Endothelial cell of umbilical vein (primary cell): ENCODE data around the gene DGCR8. TPM values are rescaled to one million over a fixed set of nuclear protein-coding genes. Genes with fewer than 3 reads are reported as not detected.

Experiments used
- BruUV-seq: library from RNA; stranded (reverse); fragments of 400-500 nt; replicated peaks from 2 replicates; lab custom pipeline; 2021; lab: Mats Ljungman, UMichigan
- CTCF ChIA-PET: fragments of 300-600, 350-600 bp; sonication (Branson Sonifier 250); formaldehyde crosslinking; loops from one replicate; lab custom pipeline; 2021; ENCODE audit warnings: antibody characterized with exemption, inconsistent platforms; lab: Charles Lee
- POLR2A ChIA-PET: fragments of 300-600, 350-600 bp; sonication (Branson Sonifier 250); formaldehyde crosslinking; loops from one replicate; lab custom pipeline; 2021; ENCODE audit warnings: antibody characterized with exemption, inconsistent platforms; lab: Charles Lee
- DNase-seq: peaks from one replicate; pipeline ENCODE4 v3.0.0-alpha.2; 2011; ENCODE audit warnings: low read depth, low spot score
- FAIRE-seq: peaks from 2 replicates; lab custom pipeline; 2011; peaks lifted over from hg19 to GRCh38; lab: Jason Lieb, UNC
- H2AFZ ChIP-seq: 2 replicates; pipeline ENCODE4 v1.6.0; 2012; ENCODE audit warnings: low read depth, low read length, control low read depth, inconsistent platforms
- H3K27ac ChIP-seq: 2 replicates; pipeline ENCODE4 v1.5.1; 2011; ENCODE audit warnings: low read depth, mild to moderate bottlenecking, control low read depth, low read length, moderate library complexity; ENCODE audit not compliant: insufficient read depth
- H3K27me3 ChIP-seq, 2 experiments: 2 replicates each; pipeline versions ENCODE4 v1.6.0 to v1.6.1; 2011; ENCODE audit warnings: low read length in 2 of 2, mixed read lengths in 1 of 2; ENCODE audit not compliant: control insufficient read depth in 2 of 2, insufficient read depth in 2 of 2
- H3K36me3 ChIP-seq, 2 experiments: 2 replicates in 1 of 2; 3 replicates in 1 of 2; pipeline ENCODE4 v1.5.1; 2011; ENCODE audit warnings: low read length in 2 of 2, mild to moderate bottlenecking in 1 of 2, moderate library complexity in 1 of 2; ENCODE audit not compliant: control insufficient read depth in 2 of 2, insufficient read depth in 2 of 2; ENCODE audit errors: extremely low read depth in 1 of 2
- H3K4me1 ChIP-seq: 3 replicates; pipeline ENCODE4 v1.5.1; 2011; ENCODE audit warnings: mild to moderate bottlenecking, low read length; ENCODE audit not compliant: control insufficient read depth, insufficient read depth; ENCODE audit errors: extremely low read depth
- H3K4me2 ChIP-seq: 2 replicates; pipeline ENCODE4 v1.6.1; 2011; ENCODE audit warnings: low read length, control low read depth, mixed read lengths; ENCODE audit not compliant: insufficient read depth
- H3K4me3 ChIP-seq, 3 experiments: fragments of 200-600 bp in 1 of 3; sonication (generic), shearing (Covaris generic) in 1 of 3; replicated peaks in 1 of 3; 2 replicates each; pipeline ENCODE4 v1.5.1; 2011 to 2016; ENCODE audit warnings: control low read depth in 3 of 3, low read length in 3 of 3, mild to moderate bottlenecking in 2 of 3, inconsistent platforms in 1 of 3, low read depth in 1 of 3, moderate library complexity in 1 of 3; ENCODE audit not compliant: insufficient read depth in 1 of 3
- H3K79me2 ChIP-seq: 2 replicates; pipeline ENCODE4 v1.6.0; 2012; ENCODE audit warnings: low read length, inconsistent platforms; ENCODE audit not compliant: control insufficient read depth, insufficient read depth
- H3K9ac ChIP-seq: replicated peaks from 2 replicates; pipeline ENCODE3; 2011; ENCODE audit warnings: low read length, control low read depth; ENCODE audit not compliant: insufficient read depth; ENCODE audit errors: extremely low read depth
- H3K9me1 ChIP-seq: replicated peaks from 3 replicates; pipeline ENCODE4 v1.6.0; 2011; ENCODE audit warnings: mild to moderate bottlenecking, low read length; ENCODE audit not compliant: control insufficient read depth, insufficient read depth; ENCODE audit errors: extremely low read depth
- H3K9me3 ChIP-seq: replicated peaks from 2 replicates; pipeline ENCODE4 v1.5.1; 2012; ENCODE audit warnings: low read length, inconsistent platforms; ENCODE audit not compliant: control insufficient read depth, insufficient read depth
- H4K20me1 ChIP-seq: replicated peaks from 2 replicates; pipeline ENCODE3; 2011; ENCODE audit warnings: mild to moderate bottlenecking, low read length; ENCODE audit not compliant: control insufficient read depth, insufficient read depth; ENCODE audit errors: extremely low read depth
- CTCF ChIP-seq, 2 donors: IDR thresholded peaks; 1 replicate in 1 of 2; 2 replicates in 1 of 2; pipeline ENCODE4 v1.5.1; 2011; ENCODE audit warnings: low read length in 2 of 2, mild to moderate bottlenecking in 2 of 2, moderate library complexity in 2 of 2, control low read depth in 1 of 2, inconsistent platforms in 1 of 2, low read depth in 1 of 2; ENCODE audit not compliant: insufficient read depth in 1 of 2; ENCODE audit errors: extremely low read depth in 1 of 2
- EZH2 ChIP-seq: IDR thresholded peaks from 2 replicates; pipeline ENCODE4 v1.6.1; 2012; ENCODE audit warnings: borderline replicate concordance, low read depth, mild to moderate bottlenecking, moderate library complexity, low read length, inconsistent platforms; ENCODE audit not compliant: severe bottlenecking
- FOS ChIP-seq: IDR thresholded peaks from 2 replicates; pipeline ENCODE4 v1.6.1; 2011; ENCODE audit warnings: mild to moderate bottlenecking, low read length, moderate library complexity, borderline replicate concordance; ENCODE audit not compliant: insufficient read depth
- GATA2 ChIP-seq: IDR thresholded peaks from 2 replicates; pipeline ENCODE4 v1.7.0; 2011; ENCODE audit warnings: low read depth, mild to moderate bottlenecking, moderate library complexity, mixed read lengths, low read length; ENCODE audit not compliant: insufficient read length, insufficient read depth
- JUN ChIP-seq: IDR thresholded peaks from 2 replicates; pipeline ENCODE4 v1.6.1; 2011; ENCODE audit warnings: borderline replicate concordance, low read depth; ENCODE audit not compliant: insufficient read length, insufficient read depth
- MYC ChIP-seq: IDR thresholded peaks from one replicate; pipeline ENCODE4 v1.6.1; 2011; ENCODE audit warnings: mild to moderate bottlenecking, low read depth, low read length
- POLR2A ChIP-seq: IDR thresholded peaks from 2 replicates; pipeline ENCODE4 v1.6.1; 2012; ENCODE audit warnings: low read depth, mild to moderate bottlenecking, control low read depth, low read length
- POLR2AphosphoS5 ChIP-seq: IDR thresholded peaks from 2 replicates; pipeline ENCODE4 v1.6.1; 2012; ENCODE audit warnings: low read depth, mild to moderate bottlenecking, control low read depth, low read length, moderate library complexity; ENCODE audit not compliant: insufficient read depth
- dilution Hi-C: fragments of 300-500 bp; cut with MboI; formaldehyde crosslinking; loops from one replicate; pipeline ENCODE4 v1.15.0; 2019; ENCODE audit warnings: low sequenced_read_pairs; ENCODE audit not compliant: extremely low pct_ligation_motif_present
- intact Hi-C: fragments of 100-400 bp; cut with micrococcal nuclease; formaldehyde crosslinking; loops from one replicate; pipeline ENCODE4 v1.10.0; 2022
- polyA plus RNA-seq, 4 experiments: library from polyadenylated mRNA; depleted of rRNA in 3 of 4; stranded (reverse) in 3 of 4; unstranded in 1 of 4; fragments of >200 nt; gene quantifications; 2 replicates each; pipeline versions ENCODE4 v1.2.1 to v1.2.3, GENCODE V29; 2011 to 2012; ENCODE audit warnings: missing spikeins in 1 of 4
- total RNA-seq: library from RNA; stranded (reverse); gene quantifications from 2 replicates; pipeline ENCODE4 v1.2.3, GENCODE V29; 2021
- TF ChIP-seq, protein P1 (sequence below): IDR thresholded peaks from 2 replicates; pipeline ENCODE4 v1.6.1; 2011; ENCODE audit not compliant: insufficient read depth, insufficient read length

Gene DGCR8
- total and polyA plus RNA-seq, 2 donors (not counting 3 experiments of a cell fraction or from before 2014, with no cell fraction given): 32.7 to 64.2 TPM

DNA sequence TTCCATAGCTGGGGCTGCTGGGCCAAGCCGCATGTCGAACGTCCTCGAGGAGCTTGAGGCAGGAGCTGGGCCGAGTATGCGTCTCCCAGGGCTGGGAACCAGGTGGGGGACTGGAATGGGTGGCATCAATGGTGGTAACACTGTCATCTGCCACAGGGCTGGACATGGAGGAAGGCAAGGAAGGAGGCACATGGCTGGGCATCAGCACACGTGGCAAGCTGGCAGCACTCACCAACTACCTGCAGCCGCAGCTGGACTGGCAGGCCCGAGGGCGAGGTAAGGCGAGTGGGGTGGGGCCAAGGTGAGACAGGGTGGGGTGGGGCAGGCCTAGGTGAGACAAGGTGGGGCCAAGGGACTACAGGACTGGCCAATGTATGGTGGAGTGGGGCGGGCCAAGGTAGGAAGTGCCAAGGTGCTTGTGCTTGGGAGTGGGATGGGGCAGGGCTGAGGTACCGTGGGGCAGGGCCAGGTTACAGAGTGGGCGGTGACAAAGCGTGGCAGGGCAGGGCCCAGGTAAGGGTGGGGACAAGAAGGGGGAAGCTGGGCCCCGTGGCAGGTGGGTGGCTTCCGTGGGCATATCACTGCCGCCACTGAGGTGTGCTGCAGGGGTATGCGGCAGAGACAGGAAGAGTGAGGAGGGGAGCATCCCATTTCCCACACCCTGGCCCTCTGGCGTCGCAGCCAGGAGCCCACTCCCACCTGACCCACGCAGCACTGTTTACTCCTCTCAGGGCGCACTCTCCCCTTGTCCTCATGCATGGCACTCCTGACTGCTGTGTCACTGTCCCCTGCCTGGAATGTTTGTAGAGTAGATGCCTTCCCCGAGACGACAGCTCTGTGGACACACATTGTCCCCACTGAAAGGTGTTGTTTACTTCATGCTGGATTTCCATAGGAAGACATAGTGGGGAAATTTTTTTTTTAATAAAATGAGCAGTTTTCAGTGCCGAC, 27.5 kb upstream of the DGCR8 start:
- no peak overlapping the region for H3K9ac ChIP-seq
- no peaks in the 10 kb centered on the region for H3K27me3 ChIP-seq
- H3K27ac ChIP-seq: no peak overlapping the region
- TF ChIP-seq GATA2 (no peak), EZH2 (no peak), JUN (no peak), MYC (no peak), POLR2A (no peak), POLR2AphosphoS5 (no peak), FOS (no peak), CTCF (IDR thresholded peaks at IDR 0.05; ENCODE audit: extremely low read depth in 1 of 2, insufficient read depth in 1 of 2, low read depth in 1 of 2, low read length in 2 of 2) (no peak)
- TF ChIP-seq, protein P1, sequence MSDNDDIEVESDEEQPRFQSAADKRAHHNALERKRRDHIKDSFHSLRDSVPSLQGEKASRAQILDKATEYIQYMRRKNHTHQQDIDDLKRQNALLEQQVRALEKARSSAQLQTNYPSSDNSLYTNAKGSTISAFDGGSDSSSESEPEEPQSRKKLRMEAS: no peak
- H3K4me3 ChIP-seq: no peak overlapping the region
- no peak overlapping the region for H2AFZ ChIP-seq
- dilution Hi-C loops: no loop called here
- no peaks in the 10 kb centered on the region for H3K79me2 ChIP-seq
- ChIA-PET POLR2A (no interaction called here), CTCF (no interaction called here)
- FAIRE-seq: no peak
- no peaks in the 10 kb centered on the region for H3K4me1 ChIP-seq
- H3K36me3 ChIP-seq: peaks cover 0 to 32% of the 10 kb centered on the region in 2 experiments
- no peaks in the 10 kb centered on the region for H4K20me1 ChIP-seq
- no peak for DNase-seq
- no peaks in the 10 kb centered on the region for H3K9me1 ChIP-seq
- no peak overlapping the region for H3K4me2 ChIP-seq
- BruUV-seq: no TSS peak
- intact Hi-C loops: no loop called here
- no peaks in the 10 kb centered on the region for H3K9me3 ChIP-seq
